T-cell (primary cell): ENCODE data around the gene CCDC134. TPM values are rescaled to one million over a fixed set of nuclear protein-coding genes. Genes with fewer than 3 reads are reported as not detected.
A peak's percentile ranks its signal among the peaks of the same experiment; 100 is the strongest.

Experiments
- ATAC-seq, 4 experiments: fragments of 200-7000 bp in 3 of 4; fragments of 150-1000 bp in 1 of 4; cut with Tn5 transposase; replicated peaks in 1 of 4; 1 replicate in 3 of 4; 2 replicates in 1 of 4; pipeline ENCODE4 v1.10.0; 2021; ENCODE audit warnings: moderate library complexity in 3 of 4, mild to moderate bottlenecking in 2 of 4, moderate number of reproducible peaks in 1 of 4
- CTCF ChIA-PET, 2 donors: fragments of 300-600 bp; sonication (Branson Sonifier 250); formaldehyde crosslinking; loops; one replicate each; lab custom pipeline; 2022; ENCODE audit warnings: antibody characterized with exemption in 2 of 2; lab: Charles Lee
- POLR2A ChIA-PET, 2 donors: fragments of 300-600 bp; sonication (Branson Sonifier 250); formaldehyde crosslinking; loops; one replicate each; lab custom pipeline; 2022; ENCODE audit warnings: antibody characterized with exemption in 2 of 2; lab: Charles Lee
- DNase-seq, 35 experiments: peaks; one replicate each; pipeline versions ENCODE4 v3.0.0 to v3.0.0-alpha.2; 2013 to 2023
- H3K27ac ChIP-seq: one replicate; pipeline ENCODE4 v1.5.1; 2013; ENCODE audit warnings: low read length
- H3K27me3 ChIP-seq, 2 experiments: replicated peaks in 1 of 2; 1 replicate in 1 of 2; 2 replicates in 1 of 2; pipeline versions ENCODE4 v1.6.1 to v1.7.0; 2013; ENCODE audit warnings: low read length in 1 of 2, mixed read lengths in 1 of 2; ENCODE audit not compliant: control insufficient read depth in 2 of 2, insufficient read depth in 2 of 2; ENCODE audit errors: extremely low read depth in 1 of 2
- H3K36me3 ChIP-seq, 2 donors: 1 replicate in 1 of 2; 2 replicates in 1 of 2; pipeline versions ENCODE4 v1.6.1 to v1.7.0; 2013; ENCODE audit warnings: low read length in 1 of 2; ENCODE audit not compliant: control insufficient read depth in 2 of 2, insufficient read depth in 1 of 2; ENCODE audit errors: extremely low read depth in 1 of 2
- H3K4me1 ChIP-seq, 2 experiments: 1 replicate in 1 of 2; 2 replicates in 1 of 2; pipeline versions ENCODE4 v1.6.1 to v1.7.0; 2013; ENCODE audit warnings: low read length in 2 of 2, mixed read lengths in 1 of 2; ENCODE audit not compliant: insufficient read depth in 2 of 2, control insufficient read depth in 1 of 2; ENCODE audit errors: extremely low read depth in 1 of 2
- H3K4me3 ChIP-seq, 2 donors: 1 replicate in 1 of 2; 2 replicates in 1 of 2; pipeline versions ENCODE4 v1.5.1 to v1.7.0; 2013; ENCODE audit warnings: mild to moderate bottlenecking in 2 of 2, low read length in 1 of 2, moderate library complexity in 1 of 2; ENCODE audit not compliant: control insufficient read depth in 1 of 2; ENCODE audit errors: extremely low read depth in 1 of 2
- H3K9me3 ChIP-seq: 2 replicates; pipeline ENCODE4 v1.7.0; 2013
- H3K27ac Mint-ChIP-seq, 2 donors: one replicate each; pipeline ENCODE4 v1.8.0; 2020 to 2021; ENCODE audit warnings: mild to moderate bottlenecking in 2 of 2, mixed read lengths in 2 of 2
- H3K27me3 Mint-ChIP-seq, 2 donors: one replicate each; pipeline ENCODE4 v1.8.0; 2021 to 2022; ENCODE audit warnings: mixed read lengths in 2 of 2
- H3K36me3 Mint-ChIP-seq: one replicate; pipeline ENCODE4 v1.8.0; 2021; ENCODE audit warnings: mixed read lengths
- H3K4me1 Mint-ChIP-seq, 3 donors: one replicate each; pipeline ENCODE4 v1.8.0; 2020 to 2022; ENCODE audit warnings: mixed read lengths in 3 of 3, mild to moderate bottlenecking in 1 of 3
- H3K4me3 Mint-ChIP-seq, 3 donors: one replicate each; pipeline ENCODE4 v1.8.0; 2020 to 2022; ENCODE audit warnings: mild to moderate bottlenecking in 3 of 3, mixed read lengths in 3 of 3, moderate library complexity in 3 of 3
- H3K9me3 Mint-ChIP-seq, 3 donors: one replicate each; pipeline ENCODE4 v1.8.0; 2020 to 2022; ENCODE audit warnings: mixed read lengths in 3 of 3
- WGBS: methylation state at CpG from one replicate; pipeline ENCODE4 v1.1.5; 2013; ENCODE audit warnings: missing lambda C conversion rate; ENCODE audit not compliant: insufficient coverage; 5-methylcytosine and 5-hydroxymethylcytosine counted together
- total RNA-seq, 35 experiments: library from RNA in 6 of 35; stranded (reverse) in 6 of 35; fragments of 120-200 nt in 1 of 35; gene quantifications; one replicate each; pipeline versions ENCODE4 v1.2.1 to v1.2.4 and lab custom pipeline; 2013 to 2026

Gene CCDC134
- total RNA-seq, 5 donors from 2014 or later (not counting 1 experiment from before 2014, with no cell fraction given): 14.4 to 21.7 (median 16.7) TPM

DNA sequence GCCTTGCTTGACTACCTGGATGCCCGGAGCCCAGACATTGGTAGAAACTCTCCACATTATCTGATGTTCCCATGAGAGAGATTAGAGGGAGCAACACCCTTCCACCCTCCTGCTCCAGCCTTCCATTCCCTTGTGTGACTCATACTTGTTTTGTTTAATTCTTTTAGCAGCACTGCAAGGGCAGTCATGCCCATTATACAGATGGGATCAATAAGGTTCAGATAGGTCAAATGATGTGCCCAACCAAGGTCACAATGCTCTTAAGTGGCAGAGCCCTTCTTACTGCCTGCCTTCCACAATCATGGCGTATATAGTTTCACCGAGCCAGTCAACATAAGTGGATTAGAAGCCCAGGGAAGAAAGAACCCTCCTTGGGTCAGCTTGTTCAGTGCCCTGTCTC lies 6.6 kb upstream of the CCDC134 start:
- H3K9me3 ChIP-seq: no peaks in the 10 kb centered on the region
- CTCF ChIA-PET: no interaction called here
- no peak overlapping the region for H3K4me3 ChIP-seq
- Mint-ChIP-seq H3K27ac (no peak overlapping the region), H3K36me3 (peaks cover 42% of the 10 kb centered on the region), H3K4me3 (no peak overlapping the region), H3K27me3 (no peaks in the 10 kb centered on the region), H3K4me1 (peaks cover under 1 to 14% (median 9%) of the 10 kb centered on the region in 3 donors), H3K9me3 (no peaks in the 10 kb centered on the region)
- DNase-seq (no peak), ATAC-seq (no peak)
- H3K27ac ChIP-seq: no peak overlapping the region
- 100% methylated on average over 2 of the region's 3 CpGs for WGBS
- peaks cover 0 to 2% of the 10 kb centered on the region in 2 experiments for H3K4me1 ChIP-seq
- peaks cover 12 to 49% of the 10 kb centered on the region in 2 donors for H3K36me3 ChIP-seq
- H3K27me3 ChIP-seq: no peaks in the 10 kb centered on the region
- POLR2A ChIA-PET: interaction anchor here in 1 of 2 donors (0.6 kb wide), 1 partner anchor 17 kb away, joined by 6 read pairs; no protein-coding TSS in a partner anchor

DNA sequence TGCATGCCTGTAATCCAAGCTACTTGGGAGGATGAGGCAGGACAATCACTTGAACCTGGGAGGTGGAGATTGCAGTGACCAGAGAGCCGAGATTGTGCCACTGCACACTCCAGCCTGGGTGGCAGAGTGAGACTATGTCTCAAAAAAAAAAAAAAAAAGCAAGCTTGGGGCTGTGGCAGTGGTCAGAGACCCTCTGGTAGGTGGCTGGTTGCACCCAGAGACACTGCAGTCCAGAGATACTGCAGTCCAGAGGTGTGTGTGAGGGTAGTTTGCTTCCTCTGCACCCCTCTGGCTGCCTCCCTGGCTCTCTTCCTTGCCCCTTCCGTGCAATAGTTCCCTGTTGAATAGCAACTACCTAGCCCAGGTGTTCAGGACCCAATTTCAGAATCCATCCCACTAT lies 1.7 kb upstream of the CCDC134 start:
- Histone ChIP-seq H3K27ac (peak overlapping the region; percentile 92), H3K4me3 (no peak overlapping the region), H3K9me3 (no peaks in the 10 kb centered on the region), H3K27me3 (no peaks in the 10 kb centered on the region), H3K36me3 (peaks cover 6 to 24% of the 10 kb centered on the region in 2 donors), H3K4me1 (peaks cover 13 to 35% of the 10 kb centered on the region in 2 experiments)
- Mint-ChIP-seq H3K27ac (peak overlapping the region; percentile 98 to 99), H3K4me3 (peak overlapping the region; percentile 93 to 97 (median 96)), H3K9me3 (no peaks in the 10 kb centered on the region), H3K4me1 (peaks cover 25 to 36% (median 32%) of the 10 kb centered on the region in 3 donors), H3K36me3 (peaks cover 18% of the 10 kb centered on the region), H3K27me3 (no peaks in the 10 kb centered on the region)
- CTCF ChIA-PET: interaction anchor here in 1 of 2 donors (0.6 to 2.9 kb wide), 5 partner anchors 12 to 101 kb away, joined by 6 to 46 read pairs (median 15); partner anchors contain the start of gene MEI1
- DNase-seq: no peak
- WGBS: 100% methylated on average over 1 of the region's 2 CpGs
- POLR2A ChIA-PET: interaction anchor here (1.1 to 4.6 kb wide), 4 partner anchors 14 to 128 kb away, joined by 3 to 81 read pairs (median 12); no protein-coding TSS in a partner anchor
- no peak for ATAC-seq

DNA sequence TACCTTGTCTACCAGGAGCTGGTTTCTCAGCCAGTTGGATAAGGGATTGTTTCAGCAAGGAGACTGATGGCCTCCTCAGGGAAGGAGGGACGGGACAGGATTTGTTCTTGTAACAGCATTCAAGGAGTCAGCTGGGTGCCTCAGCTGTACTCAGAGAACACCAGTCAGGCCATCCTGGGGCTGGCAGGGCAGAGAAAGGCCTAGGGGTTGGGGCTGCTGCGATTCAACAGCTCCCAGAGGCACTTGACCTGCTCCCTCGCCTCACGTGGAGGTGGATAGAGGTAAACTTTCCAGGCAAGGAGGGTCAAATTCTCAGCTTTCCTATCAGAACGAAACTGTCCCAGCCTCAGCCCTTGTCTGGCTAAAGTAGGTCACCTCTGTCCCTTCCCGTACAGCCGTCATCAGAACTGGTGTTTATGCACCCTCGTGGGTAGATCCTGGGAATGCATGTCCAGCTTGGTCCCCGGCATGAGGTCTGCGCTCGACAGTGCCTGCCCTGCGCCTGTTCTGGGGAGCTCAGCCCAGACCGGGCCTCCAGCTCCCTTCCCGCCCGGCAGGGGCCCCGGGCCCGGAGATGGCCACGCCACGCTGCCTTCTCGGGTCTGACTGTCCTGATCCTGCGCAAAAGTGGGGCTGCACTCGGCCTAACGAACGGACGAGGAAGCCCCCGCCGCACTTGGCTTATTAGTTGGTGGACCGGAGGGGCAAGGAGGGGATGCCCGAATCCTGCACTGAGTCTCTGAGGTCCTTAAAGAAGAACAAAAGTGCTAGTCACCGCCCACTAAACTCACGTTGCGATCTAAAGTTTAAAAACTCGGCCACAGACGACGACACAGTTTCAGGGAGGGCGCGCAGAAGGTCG lies 762 bp upstream of the CCDC134 start:
- no peaks in the 10 kb centered on the region for H3K9me3 Mint-ChIP-seq
- H3K27me3 Mint-ChIP-seq: no peaks in the 10 kb centered on the region
- 17% methylated on average over 33 of the region's 38 CpGs for whole genome bisulfite sequencing
- CTCF ChIA-PET: interaction anchor here (0.5 to 2.9 kb wide), 12 partner anchors 13 to 1365 kb away, joined by 3 to 46 read pairs (median 8); partner anchors contain the start of gene MEI1 (in 1 of the 2)
- ATAC-seq (peak; percentile 42 to 45 (median 42)), DNase-seq (peak in 6 of 35 experiments; percentile 1 to 25 (median 16))
- POLR2A ChIA-PET: interaction anchor here (0.5 to 4.6 kb wide), 12 partner anchors 15 to 513 kb away, joined by 3 to 81 read pairs (median 4); partner anchors contain the start of genes RANGAP1 (in 1 of the 2) and TNFRSF13C (in 1 of the 2)
- Histone ChIP-seq H3K36me3 (peaks cover 0 to 14% of the 10 kb centered on the region in 2 donors), H3K4me1 (peaks cover 13 to 35% of the 10 kb centered on the region in 2 experiments), H3K9me3 (no peaks in the 10 kb centered on the region), H3K27me3 (no peaks in the 10 kb centered on the region), H3K4me3 (peak overlapping the region; percentile 92 to 96), H3K27ac (peak overlapping the region; percentile 92)
- peaks cover 33 to 46% (median 41%) of the 10 kb centered on the region in 3 donors for H3K4me1 Mint-ChIP-seq
- peak overlapping the region; percentile 98 to 99 for H3K27ac Mint-ChIP-seq
- H3K36me3 Mint-ChIP-seq: peaks cover 11% of the 10 kb centered on the region
- peak overlapping the region; percentile 93 to 97 (median 96) for H3K4me3 Mint-ChIP-seq

DNA sequence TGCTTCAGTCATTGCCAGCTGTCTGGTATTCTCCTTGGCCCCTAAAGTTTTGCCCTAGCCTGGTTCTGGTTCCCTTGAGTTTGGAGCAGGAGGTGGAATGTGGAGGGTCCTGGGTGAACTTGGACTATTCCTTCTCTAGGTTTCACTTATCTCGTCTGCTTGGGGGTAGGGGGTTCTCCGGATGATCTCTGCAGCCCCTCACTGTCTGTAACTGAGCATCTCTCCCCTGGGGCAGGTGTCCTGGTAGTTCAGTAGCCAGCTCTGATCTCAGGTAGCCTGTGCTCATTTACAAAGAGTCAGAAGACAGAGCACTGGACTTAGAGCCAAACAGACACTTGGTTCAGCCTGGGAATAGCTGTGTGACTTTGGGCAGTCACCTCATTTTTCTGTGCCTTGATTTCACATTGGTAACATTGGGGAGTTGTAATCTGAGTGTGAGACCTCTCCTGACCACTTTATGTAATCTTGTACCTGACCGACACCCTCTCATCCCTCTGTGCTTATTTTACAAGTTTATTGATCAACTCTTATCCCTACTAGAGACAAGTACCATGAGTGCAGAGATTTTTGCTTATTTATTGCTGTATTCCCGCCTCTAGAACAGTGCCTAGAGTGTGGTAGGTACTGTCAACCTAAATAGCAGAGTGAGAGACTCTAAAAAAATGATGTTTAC lies 804 bp downstream of the CCDC134 start:
- Mint-ChIP-seq H3K4me1 (peaks cover 38 to 53% (median 49%) of the 10 kb centered on the region in 3 donors), H3K27ac (peak overlapping the region; percentile 98 to 99), H3K4me3 (peak overlapping the region; percentile 93 to 97 (median 96)), H3K27me3 (no peaks in the 10 kb centered on the region), H3K36me3 (peaks cover 3% of the 10 kb centered on the region), H3K9me3 (no peaks in the 10 kb centered on the region)
- H3K4me1 ChIP-seq: peaks cover 13 to 38% of the 10 kb centered on the region in 2 experiments
- DNase-seq: no peak
- 86% methylated on average over 1 of the region's 4 CpGs for WGBS
- no peaks in the 10 kb centered on the region for H3K27me3 ChIP-seq
- H3K9me3 ChIP-seq: no peaks in the 10 kb centered on the region
- ChIA-PET CTCF (interaction anchor here (1.0 to 2.9 kb wide), 11 partner anchors 14 to 144 kb away, joined by 3 to 46 read pairs (median 8); partner anchors contain the start of genes MEI1 (in 1 of the 2) and SREBF2 (in 1 of the 2)), POLR2A (interaction anchor here (0.9 to 4.6 kb wide), 5 partner anchors 19 to 515 kb away, joined by 3 to 81 read pairs (median 10); partner anchors contain the start of gene RANGAP1 (in 1 of the 2))
- no peak for ATAC-seq
- H3K27ac ChIP-seq: peak overlapping the region; percentile 92
- peaks cover 0 to 2% of the 10 kb centered on the region in 2 donors for H3K36me3 ChIP-seq
- H3K4me3 ChIP-seq: peak overlapping the region; percentile 92 to 96

DNA sequence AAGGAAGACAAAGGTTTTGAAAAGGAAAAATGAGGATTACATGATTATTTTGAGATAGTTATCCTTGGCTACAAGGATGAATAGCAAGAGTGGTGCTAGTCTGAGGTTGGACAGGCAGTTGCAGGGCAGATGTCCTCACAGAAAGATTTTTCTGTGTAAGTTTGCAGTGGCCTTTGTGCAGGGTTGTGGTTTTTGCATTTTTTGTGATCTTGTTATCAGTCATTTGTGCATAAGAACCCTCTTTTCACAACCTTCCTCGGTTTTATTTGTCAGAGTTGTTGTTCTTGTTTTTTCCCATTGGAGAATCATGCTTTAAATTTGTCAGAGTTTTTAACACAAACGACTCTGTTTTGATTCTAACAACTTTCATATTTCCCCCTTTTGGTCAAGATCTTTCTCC lies 1.4 kb downstream of the CCDC134 start:
- POLR2A ChIA-PET: interaction anchor here (0.9 to 4.6 kb wide), 4 partner anchors 20 to 139 kb away, joined by 3 to 81 read pairs (median 14); no protein-coding TSS in a partner anchor
- ATAC-seq (no peak), DNase-seq (no peak)
- CTCF ChIA-PET: interaction anchor here in 1 of 2 donors (1.5 to 2.9 kb wide), 2 partner anchors 20 to 57 kb away, joined by 5 to 46 read pairs; no protein-coding TSS in a partner anchor
- H3K4me1 Mint-ChIP-seq: peaks cover 38 to 53% (median 49%) of the 10 kb centered on the region in 3 donors
- no peaks in the 10 kb centered on the region for H3K9me3 ChIP-seq
- H3K4me1 ChIP-seq: peaks cover 13 to 38% of the 10 kb centered on the region in 2 experiments
- H3K27me3 Mint-ChIP-seq: no peaks in the 10 kb centered on the region
- H3K27ac ChIP-seq: no peak overlapping the region
- peak overlapping the region; percentile 93 to 97 (median 96) for H3K4me3 Mint-ChIP-seq
- H3K27ac Mint-ChIP-seq: no peak overlapping the region
- no CpG with 5 or more reads among the region's 2 CpGs for WGBS
- peaks cover 3% of the 10 kb centered on the region for H3K36me3 Mint-ChIP-seq
- H3K27me3 ChIP-seq: no peaks in the 10 kb centered on the region
- H3K36me3 ChIP-seq: peaks cover 0 to 2% of the 10 kb centered on the region in 2 donors
- H3K9me3 Mint-ChIP-seq: no peaks in the 10 kb centered on the region
- no peak overlapping the region for H3K4me3 ChIP-seq
